Epithelial cell of proximal tubule (primary cell): Measurements from ENCODE around the gene AZGP1. TPM values are rescaled to one million over a fixed set of nuclear protein-coding genes. Genes with fewer than 3 reads are reported as not detected.
"Not testable (repeated sequence)": the region's sequence is repeated elsewhere in the genome, so short reads cannot be mapped to it uniquely, and the experiment has no call there.

ENCODE experiments used
- DNase-seq: peaks from one replicate; pipeline ENCODE4 v3.0.0-alpha.2; 2011; ENCODE audit warnings: low read depth
- H3K4me3 ChIP-seq: 2 replicates; pipeline ENCODE4 v1.5.1; 2011; ENCODE audit warnings: low read depth, mild to moderate bottlenecking, low read length
- total RNA-seq: library from RNA; depleted of rRNA; stranded (reverse); fragments of >200 nt; gene quantifications from 2 replicates; pipeline ENCODE4 v1.2.3, GENCODE V29; 2015
- TF ChIP-seq, protein P1 (sequence below): conservative IDR thresholded peaks from 2 replicates; pipeline ENCODE4 v1.5.1; 2012; ENCODE audit warnings: low read depth, mild to moderate bottlenecking, low read length

AZGP1 gene
- total RNA-seq, 1 donor from 2014 or later: not detected

DNA sequence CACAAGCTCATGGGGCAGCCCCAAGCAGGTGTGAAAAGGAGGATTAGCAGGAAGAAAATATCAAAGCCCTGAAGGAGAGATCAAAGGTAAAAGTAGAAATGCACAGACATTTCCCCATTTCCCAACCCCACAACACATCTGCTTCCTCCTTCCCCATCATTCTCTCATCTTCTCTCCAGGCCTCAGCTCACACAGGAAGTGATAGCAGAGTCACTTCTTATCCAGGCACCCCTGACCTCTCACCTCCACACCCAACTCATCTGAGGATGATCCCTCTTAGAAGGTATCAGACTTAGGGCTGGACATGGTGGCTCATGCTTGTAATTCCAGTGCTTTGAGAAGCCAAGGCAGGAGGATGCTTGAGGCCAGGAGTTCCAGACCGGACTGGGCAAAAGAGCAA, 28.2 kb downstream of the AZGP1 start:
- no peak overlapping the region for H3K4me3 ChIP-seq
- TF ChIP-seq, protein P1, sequence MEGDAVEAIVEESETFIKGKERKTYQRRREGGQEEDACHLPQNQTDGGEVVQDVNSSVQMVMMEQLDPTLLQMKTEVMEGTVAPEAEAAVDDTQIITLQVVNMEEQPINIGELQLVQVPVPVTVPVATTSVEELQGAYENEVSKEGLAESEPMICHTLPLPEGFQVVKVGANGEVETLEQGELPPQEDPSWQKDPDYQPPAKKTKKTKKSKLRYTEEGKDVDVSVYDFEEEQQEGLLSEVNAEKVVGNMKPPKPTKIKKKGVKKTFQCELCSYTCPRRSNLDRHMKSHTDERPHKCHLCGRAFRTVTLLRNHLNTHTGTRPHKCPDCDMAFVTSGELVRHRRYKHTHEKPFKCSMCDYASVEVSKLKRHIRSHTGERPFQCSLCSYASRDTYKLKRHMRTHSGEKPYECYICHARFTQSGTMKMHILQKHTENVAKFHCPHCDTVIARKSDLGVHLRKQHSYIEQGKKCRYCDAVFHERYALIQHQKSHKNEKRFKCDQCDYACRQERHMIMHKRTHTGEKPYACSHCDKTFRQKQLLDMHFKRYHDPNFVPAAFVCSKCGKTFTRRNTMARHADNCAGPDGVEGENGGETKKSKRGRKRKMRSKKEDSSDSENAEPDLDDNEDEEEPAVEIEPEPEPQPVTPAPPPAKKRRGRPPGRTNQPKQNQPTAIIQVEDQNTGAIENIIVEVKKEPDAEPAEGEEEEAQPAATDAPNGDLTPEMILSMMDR: no peak
- no peak for DNase-seq

DNA sequence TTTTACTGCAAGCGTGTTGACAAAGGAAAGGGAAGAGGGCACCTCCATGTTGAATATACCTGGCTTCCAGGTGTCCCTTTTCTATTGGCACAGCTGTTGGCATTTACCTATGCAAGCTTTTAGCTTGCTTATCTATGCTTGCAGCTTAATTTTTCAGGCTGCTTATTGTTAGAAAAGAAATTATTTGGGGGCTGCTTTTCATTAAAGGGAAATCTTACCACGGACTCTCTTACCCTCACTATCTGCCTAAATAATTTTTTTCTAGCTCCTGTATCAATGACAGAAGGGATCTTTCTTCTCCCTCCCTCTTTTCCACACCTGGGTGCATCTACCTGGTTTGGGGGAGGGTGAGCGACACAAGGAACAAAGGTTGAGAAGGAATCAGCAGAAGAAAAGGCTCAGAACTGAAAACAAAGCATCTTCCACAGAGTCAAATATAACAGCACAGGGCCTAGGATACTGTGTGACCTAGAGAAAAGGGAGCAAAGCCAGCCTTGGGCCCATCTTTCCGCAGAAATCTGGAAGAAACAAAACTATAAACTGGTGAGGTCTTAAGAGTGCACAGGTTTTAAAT, 31.2 kb downstream of the AZGP1 start:
- DNase-seq: no peak
- TF ChIP-seq, protein P1: no peak
- no peak overlapping the region for H3K4me3 ChIP-seq

DNA sequence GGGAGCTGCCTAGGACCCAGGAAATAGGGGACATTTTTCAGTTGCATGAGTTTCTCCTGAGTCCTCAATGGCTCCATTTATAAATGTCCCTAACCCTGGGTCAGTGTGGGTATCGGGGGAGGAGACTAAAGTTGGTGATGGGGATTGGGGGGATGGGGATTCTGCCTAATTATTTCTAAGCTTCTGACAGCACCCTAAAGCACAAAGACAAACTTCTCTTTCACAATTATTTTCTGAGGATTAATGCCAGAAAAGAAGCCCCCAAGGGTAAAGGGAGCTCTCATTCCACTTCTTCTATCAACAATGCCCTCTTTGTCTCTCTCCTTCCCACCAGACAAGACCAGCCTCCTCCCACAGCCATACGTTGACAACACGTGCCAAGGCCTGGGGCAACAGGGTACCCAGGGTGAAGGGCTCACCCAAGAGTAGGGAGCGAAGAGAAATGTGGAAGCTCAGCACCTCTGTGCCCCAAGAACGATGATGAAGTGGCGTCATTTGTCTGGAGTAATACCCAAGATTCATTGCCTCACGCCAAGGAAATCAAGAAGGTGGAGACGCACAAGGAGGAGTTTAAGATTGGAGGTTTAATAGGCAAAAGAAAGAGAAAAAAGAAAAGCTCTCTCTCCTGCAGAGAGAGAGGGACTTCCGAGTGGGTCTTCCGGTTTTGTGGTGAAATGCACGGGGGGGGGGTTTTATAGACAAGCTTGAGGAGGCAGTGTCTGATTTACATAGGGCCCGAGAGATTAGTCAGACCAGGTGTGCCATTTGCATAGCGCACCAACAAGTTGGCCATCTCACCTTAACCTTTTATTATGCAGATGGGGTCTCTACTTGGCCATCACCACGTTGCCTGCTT, 32.0 kb downstream of the AZGP1 start:
- no peak overlapping the region for H3K4me3 ChIP-seq
- TF ChIP-seq, protein P1: no peak
- DNase-seq: no peak

DNA sequence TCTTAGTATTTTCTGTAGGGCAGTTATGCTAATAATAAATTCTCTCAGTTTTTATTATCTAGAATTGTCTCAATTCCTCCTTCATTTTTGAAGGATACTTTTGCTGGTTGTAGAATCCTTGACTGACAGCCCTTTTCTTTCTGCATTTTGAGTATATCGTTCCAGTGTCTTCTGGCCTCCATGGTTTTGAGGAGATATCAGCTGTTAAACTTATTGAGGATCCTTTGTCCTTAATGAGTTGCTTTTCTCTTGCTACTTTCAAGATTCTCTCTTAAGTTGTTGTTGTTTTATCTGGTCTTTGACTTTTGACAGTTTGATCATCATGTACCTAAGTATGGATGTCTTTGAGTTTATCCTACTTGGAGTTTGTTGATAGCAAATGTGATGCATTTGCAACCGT, 37.5 kb downstream of the AZGP1 start:
- no peak overlapping the region for H3K4me3 ChIP-seq
- TF ChIP-seq, protein P1: no peak
- no peak for DNase-seq

DNA sequence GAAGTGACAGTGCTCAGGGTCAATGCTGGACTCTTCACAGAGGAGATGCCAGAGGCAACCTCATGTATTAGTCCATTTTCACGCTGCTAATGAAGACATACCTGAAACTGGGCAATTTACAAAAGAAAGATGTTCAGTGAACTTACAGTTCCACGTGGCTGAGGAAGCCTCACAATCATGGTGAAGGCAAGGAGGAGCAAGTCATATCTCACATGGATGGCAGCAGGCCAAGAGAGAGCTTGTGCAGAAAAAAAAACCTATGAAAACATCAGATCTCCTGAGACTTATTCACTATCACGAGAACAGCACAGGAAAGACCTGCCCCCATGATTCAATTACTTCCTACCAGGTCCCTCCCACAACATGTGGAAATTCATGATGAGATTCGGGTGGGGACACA, 40.8 kb downstream of the AZGP1 start:
- not testable (repeated sequence) for DNase-seq, H3K4me3 ChIP-seq

DNA sequence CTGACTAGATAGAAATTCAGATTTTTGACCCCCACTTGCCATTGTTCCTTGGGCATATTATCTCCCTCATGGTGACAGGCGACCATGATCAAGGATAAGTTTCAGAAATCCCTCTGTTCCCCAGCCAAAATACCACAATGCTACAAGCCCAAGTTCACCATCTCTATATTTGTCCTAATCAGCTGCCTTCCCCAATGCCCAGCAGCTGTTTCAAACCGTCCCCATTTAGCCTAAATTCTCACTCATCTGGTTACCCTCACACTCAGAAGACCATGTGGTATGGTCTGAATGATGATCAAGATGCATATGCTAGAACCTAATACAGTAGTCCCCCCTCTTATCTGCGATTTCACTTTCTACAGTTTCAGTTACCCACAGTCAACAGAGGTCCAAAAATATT, 45.5 kb downstream of the AZGP1 start:
- TF ChIP-seq, protein P1: no peak
- H3K4me3 ChIP-seq: no peak overlapping the region
- DNase-seq: no peak

DNA sequence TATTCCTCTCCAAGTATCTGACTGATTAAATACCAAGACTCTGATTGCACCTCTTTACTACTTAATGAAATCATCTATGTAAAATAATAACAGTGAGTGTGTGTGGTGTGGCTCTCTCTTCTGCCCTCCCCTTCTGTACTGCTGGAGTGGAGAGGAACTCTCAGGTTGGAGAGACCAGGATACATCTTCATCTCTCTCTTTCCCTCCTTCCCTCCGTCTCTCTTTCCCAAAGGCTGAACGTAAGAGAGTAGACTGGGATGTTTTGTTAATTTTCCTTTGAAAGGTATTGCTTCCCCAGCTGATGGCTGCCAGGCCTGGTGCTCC, 46.1 kb downstream of the AZGP1 start:
- TF ChIP-seq, protein P1: no peak
- no peak for DNase-seq
- peak overlapping the region; percentile 42 for H3K4me3 ChIP-seq
